ENCODE data around the gene PLEKHO1. TPM values are rescaled to one million over a fixed set of nuclear protein-coding genes. Genes with fewer than 3 reads are reported as not detected.

PLEKHO1 gene
- total RNA-seq, 1 donor from 2014 or later = 113 TPM

- H3K4me1 Mint-ChIP-seq = no peaks in the 10 kb centered on the region
- DNase-seq (ENCODE audit: low read depth, low spot score) = no peak
- no peak overlapping the region for H3K4me3 Mint-ChIP-seq
- H3K36me3 Mint-ChIP-seq (ENCODE audit: low read depth) = peaks cover 37% of the 10 kb centered on the region
- no peaks in the 10 kb centered on the region for H3K27me3 Mint-ChIP-seq (ENCODE audit: low read depth)
- TF ChIP-seq CTCF (conservative IDR thresholded peaks at IDR 0.05) = no peak
- peaks cover 10% of the 10 kb centered on the region for H3K9me3 Mint-ChIP-seq
- H3K27ac Mint-ChIP-seq (ENCODE audit: unreplicated experiment) = no peak overlapping the region
Observed at GRCh38 chr1:150111670-150112069, 38.0 kb upstream of the PLEKHO1 start.

GRCh38 chr1:150115121-150115520, 34.6 kb upstream of the PLEKHO1 start:
- Mint-ChIP-seq H3K27ac (ENCODE audit: unreplicated experiment) (no peak overlapping the region), H3K4me3 (no peak overlapping the region), H3K4me1 (no peaks in the 10 kb centered on the region), H3K27me3 (ENCODE audit: low read depth) (no peaks in the 10 kb centered on the region), H3K36me3 (ENCODE audit: low read depth) (peaks cover 32% of the 10 kb centered on the region), H3K9me3 (peaks cover 10% of the 10 kb centered on the region)
- TF ChIP-seq CTCF (conservative IDR thresholded peaks at IDR 0.05) = no peak
- DNase-seq (ENCODE audit: low read depth, low spot score) = no peak

GRCh38 chr1:150118716-150119115, 31.0 kb upstream of the PLEKHO1 start:
- Mint-ChIP-seq H3K9me3 (peaks cover 7% of the 10 kb centered on the region), H3K4me1 (no peaks in the 10 kb centered on the region), H3K36me3 (ENCODE audit: low read depth) (peaks cover 22% of the 10 kb centered on the region), H3K27ac (ENCODE audit: unreplicated experiment) (no peak overlapping the region), H3K27me3 (ENCODE audit: low read depth) (no peaks in the 10 kb centered on the region), H3K4me3 (no peak overlapping the region)
- TF ChIP-seq CTCF (conservative IDR thresholded peaks at IDR 0.05) = no peak
- no peak for DNase-seq (ENCODE audit: low read depth, low spot score)

- no peak overlapping the region for H3K27ac Mint-ChIP-seq (ENCODE audit: unreplicated experiment)
Observed at GRCh38 chr1:150121236-150121862, 28.4 kb upstream of the PLEKHO1 start.

GRCh38 chr1:150126811-150127210, 22.9 kb upstream of the PLEKHO1 start:
- Mint-ChIP-seq H3K4me3 (no peak overlapping the region), H3K9me3 (no peaks in the 10 kb centered on the region), H3K27me3 (ENCODE audit: low read depth) (no peaks in the 10 kb centered on the region), H3K27ac (ENCODE audit: unreplicated experiment) (no peak overlapping the region), H3K36me3 (ENCODE audit: low read depth) (peaks cover 4% of the 10 kb centered on the region), H3K4me1 (no peaks in the 10 kb centered on the region)
- DNase-seq (ENCODE audit: low read depth, low spot score) = no peak
- no peak for TF ChIP-seq CTCF (conservative IDR thresholded peaks at IDR 0.05)

More at GRCh38 chr1:150121236-150121862, 28.4 kb upstream of the PLEKHO1 start:
- peaks cover 4% of the 10 kb centered on the region for H3K36me3 Mint-ChIP-seq (ENCODE audit: low read depth)
- H3K27me3 Mint-ChIP-seq (ENCODE audit: low read depth) = no peaks in the 10 kb centered on the region
- DNase-seq (ENCODE audit: low read depth, low spot score) = no peak
- no peak for TF ChIP-seq CTCF (conservative IDR thresholded peaks at IDR 0.05)
- no peaks in the 10 kb centered on the region for H3K4me1 Mint-ChIP-seq
- H3K4me3 Mint-ChIP-seq = no peak overlapping the region
- H3K9me3 Mint-ChIP-seq = no peaks in the 10 kb centered on the region

Data from neural crest cell (in vitro differentiated cells).